Measurements from ENCODE around the gene JADE1. TPM values are rescaled to one million over a fixed set of nuclear protein-coding genes. Genes with fewer than 3 reads are reported as not detected.

The JADE1 gene
- total RNA-seq, 2 experiments from 2014 or later = 43.1 to 64.0 TPM

- ChIA-PET CTCF (ENCODE audit: unreplicated experiment) (no interaction called here), POLR2A (interaction anchor here (0.5 to 5.1 kb wide), 11 partner anchors 9 to 526 kb away, joined by 3 to 62 read pairs (median 5); partner anchors contain the start of genes C4orf33 and SCLT1)
- Histone ChIP-seq H3K4me3 (ENCODE audit: low read depth, low read length, poor library complexity, severe bottlenecking) (peak overlapping the region; percentile 79), H3K36me3 (ENCODE audit: insufficient read depth, low read length) (peaks cover 15% of the 10 kb centered on the region), H3K4me2 (ENCODE audit: low read length) (peak overlapping the region; percentile 88), H4K20me1 (ENCODE audit: insufficient read depth, low read length) (peaks cover 27% of the 10 kb centered on the region), H3K9me3 (ENCODE audit: low read length) (no peaks in the 10 kb centered on the region), H3K9me2 (ENCODE audit: insufficient read depth, low read length) (no peaks in the 10 kb centered on the region), H2AFZ (ENCODE audit: low read length) (peak overlapping the region; percentile 17; the same call in 1 of the 2 replicates), H3K4me1 (ENCODE audit: insufficient read depth, low read length, poor library complexity, severe bottlenecking) (peaks cover 40% of the 10 kb centered on the region), H3K27ac (ENCODE audit: low read depth, low read length, poor library complexity, severe bottlenecking) (peak overlapping the region; percentile 96), H3K79me2 (ENCODE audit: insufficient read depth, low read depth, low read length) (peaks cover 57% of the 10 kb centered on the region)
- intact Hi-C loops (cut with micrococcal nuclease; ENCODE audit: unreplicated experiment) = loop anchor here (1.0 to 10.0 kb wide), 5 partner anchors 19 to 927 kb away; partner anchors contain the start of genes ABHD18, LARP1B, MFSD8 and PLK4
- TF ChIP-seq EZH2phosphoT487 (IDR thresholded peaks at IDR 0.05; ENCODE audit: borderline replicate concordance, low read depth, low read length) (no peak), CTCF (conservative IDR thresholded peaks at IDR 0.05; ENCODE audit: low read length) (no peak)
- peak; percentile 91 for DNase-seq (ENCODE audit: low spot score)
- no TSS peak for BruUV-seq (replicated peaks)
Observed at GRCh38 chr4:128811571-128812441, 2.3 kb downstream of the JADE1 start.

DNA sequence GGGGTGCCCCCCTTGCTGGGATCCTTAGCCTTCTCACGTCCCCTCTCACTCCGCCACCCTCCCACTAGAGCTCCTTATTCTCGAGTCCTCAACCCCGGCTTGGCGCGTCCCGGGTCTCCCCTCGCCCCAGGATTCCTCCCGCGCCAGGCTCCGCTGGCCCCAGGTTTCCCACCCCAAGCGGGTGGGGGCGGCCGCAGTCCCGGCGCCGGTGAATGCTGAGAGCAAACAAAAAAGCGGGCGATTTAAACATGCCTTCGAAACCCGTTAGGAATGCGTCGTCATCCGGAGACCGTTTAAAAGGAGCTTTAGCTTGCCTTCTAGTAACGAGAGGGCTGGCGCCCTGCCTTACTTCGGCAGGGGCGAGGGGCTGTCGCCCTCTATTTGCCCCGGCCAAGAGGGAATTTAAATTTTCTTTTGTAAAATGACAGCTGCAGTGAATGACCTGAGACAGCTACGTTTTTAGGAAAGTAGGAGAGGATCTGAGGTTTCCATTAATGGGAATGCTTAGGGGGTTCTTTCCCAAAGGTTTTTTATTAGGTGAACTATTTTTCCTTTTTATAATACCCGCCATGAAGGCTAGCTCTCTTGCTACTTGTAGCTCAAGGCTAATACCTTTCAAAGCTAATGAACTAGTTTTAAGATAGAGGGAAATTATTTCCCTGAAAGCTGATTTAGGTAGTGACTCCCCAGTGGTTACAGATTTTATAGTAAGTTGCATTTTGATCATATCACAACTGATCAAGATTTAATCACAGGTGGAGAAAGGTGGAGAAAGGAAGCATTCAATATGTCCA is 3.1 kb downstream of the JADE1 start:
- Histone ChIP-seq H2AFZ (ENCODE audit: low read length) (peak overlapping the region; percentile 17; the same call in 1 of the 2 replicates), H3K27ac (ENCODE audit: low read depth, low read length, poor library complexity, severe bottlenecking) (peak overlapping the region; percentile 96), H3K36me3 (ENCODE audit: insufficient read depth, low read length) (peaks cover 23% of the 10 kb centered on the region), H3K9me2 (ENCODE audit: insufficient read depth, low read length) (no peaks in the 10 kb centered on the region), H3K79me2 (ENCODE audit: insufficient read depth, low read depth, low read length) (peaks cover 66% of the 10 kb centered on the region), H3K9me3 (ENCODE audit: low read length) (no peaks in the 10 kb centered on the region), H3K4me2 (ENCODE audit: low read length) (peak overlapping the region; percentile 88), H3K4me1 (ENCODE audit: insufficient read depth, low read length, poor library complexity, severe bottlenecking) (peaks cover 44% of the 10 kb centered on the region), H3K4me3 (ENCODE audit: low read depth, low read length, poor library complexity, severe bottlenecking) (peak overlapping the region; percentile 79), H4K20me1 (ENCODE audit: insufficient read depth, low read length) (peaks cover 27% of the 10 kb centered on the region)
- BruUV-seq (replicated peaks) = no TSS peak
- TF ChIP-seq EZH2phosphoT487 (IDR thresholded peaks at IDR 0.05; ENCODE audit: borderline replicate concordance, low read depth, low read length) = no peak
- TF ChIP-seq CTCF (conservative IDR thresholded peaks at IDR 0.05; ENCODE audit: low read length) = 0 out of 2 replicates have a peak, but pooled peaks have one; percentile 21
- DNase-seq (ENCODE audit: low spot score) = peak; percentile 75
- CTCF ChIA-PET (ENCODE audit: unreplicated experiment) = no interaction called here
- intact Hi-C loops (cut with micrococcal nuclease; ENCODE audit: unreplicated experiment) = loop anchor here (5.0 to 10.0 kb wide), 2 partner anchors 845 to 928 kb away; partner anchors contain the start of genes ABHD18, MFSD8 and PLK4
- POLR2A ChIA-PET = interaction anchor here (0.5 to 5.1 kb wide), 12 partner anchors 10 to 527 kb away, joined by 3 to 62 read pairs (median 5); partner anchors contain the start of genes C4orf33 and SCLT1

Data from OCI-LY7 (cell line).